ENCODE data around the gene ALDOC.

The ALDOC gene

GRCh38 chr17:28576758-28577465 lies at the start of gene ALDOC:
TSS of gene ALDOC (minus strand) at chr17:28576895. CDS start at chr17:28575532, 1,363 bp downstream.
- peak within 1 kb of the TSS; percentile 25; the same call in 1 of the 2 replicates for H2AFZ ChIP-seq (ENCODE audit: low read length)
- peaks cover 6% of the 10 kb centered on the region for H3K4me1 ChIP-seq (ENCODE audit: low read length)
- H3K79me2 ChIP-seq (ENCODE audit: low read length), result no peaks in the 10 kb centered on the region
- H3F3A ChIP-seq (ENCODE audit: insufficient read depth, low read length), result 0 out of 2 replicates have a peak, but pooled peaks cover 14% of the 10 kb centered on the region
- DNase-seq, result peak; percentile 94
- no peaks in the 10 kb centered on the region for H3K9me2 ChIP-seq (replicated peaks; ENCODE audit: insufficient read depth, low read length)
- H3K9ac ChIP-seq (ENCODE audit: low read length), result no peak within 1 kb of the TSS
- H3K36me3 ChIP-seq (replicated peaks; ENCODE audit: insufficient read depth, low read length), result no peaks in the 10 kb centered on the region
- no peaks in the 10 kb centered on the region for H3K9me3 ChIP-seq (replicated peaks; ENCODE audit: insufficient read depth, low read length)
- TF ChIP-seq EZH2 (optimal IDR thresholded peaks at IDR 0.05; ENCODE audit: low read depth, low read length), result no peak
- no peak for TF ChIP-seq CTCF (IDR thresholded peaks at IDR 0.05; ENCODE audit: low read length)
- no peak for TF ChIP-seq EZH2phosphoT487 (IDR thresholded peaks at IDR 0.05; ENCODE audit: low read length)
- peak within 1 kb of the TSS; percentile 28; the same call in 1 of the 2 replicates for H3K27ac ChIP-seq (ENCODE audit: low read length)
- H3K27me3 ChIP-seq (replicated peaks; ENCODE audit: insufficient read depth, low read length), result no peaks in the 10 kb centered on the region
- H3K4me3 ChIP-seq (ENCODE audit: low read length), result no peak within 1 kb of the TSS
- H3K4me2 ChIP-seq (ENCODE audit: low read depth, low read length), result no peak within 1 kb of the TSS
- H4K20me1 ChIP-seq (ENCODE audit: insufficient read depth, low read length), result no peaks in the 10 kb centered on the region

GRCh38 chr17:28624148-28624547 lies 47.5 kb upstream of the ALDOC start:
- peaks cover 33% of the 10 kb centered on the region for H3K36me3 ChIP-seq (replicated peaks; ENCODE audit: insufficient read depth, low read length)
- no peak overlapping the region for H3K4me2 ChIP-seq (ENCODE audit: low read depth, low read length)
- H3K9ac ChIP-seq (ENCODE audit: low read length), result no peak overlapping the region

GRCh38 chr17:28623696-28624095 lies 47.0 kb upstream of the ALDOC start:
- no peak overlapping the region for H2AFZ ChIP-seq (ENCODE audit: low read length)
- H3F3A ChIP-seq (ENCODE audit: insufficient read depth, low read length), result no peaks in the 10 kb centered on the region
- no peak overlapping the region for H3K9ac ChIP-seq (ENCODE audit: low read length)
- no peak overlapping the region for H3K27ac ChIP-seq (ENCODE audit: low read length)
- DNase-seq, result no peak
- no peaks in the 10 kb centered on the region for H4K20me1 ChIP-seq (ENCODE audit: insufficient read depth, low read length)
- no peak overlapping the region for H3K4me3 ChIP-seq (ENCODE audit: low read length)
- no peaks in the 10 kb centered on the region; the same call in 1 of the 2 replicates for H3K79me2 ChIP-seq (ENCODE audit: low read length)
- no peaks in the 10 kb centered on the region for H3K9me3 ChIP-seq (replicated peaks; ENCODE audit: insufficient read depth, low read length)
- no peaks in the 10 kb centered on the region for H3K27me3 ChIP-seq (replicated peaks; ENCODE audit: insufficient read depth, low read length)
- H3K9me2 ChIP-seq (replicated peaks; ENCODE audit: insufficient read depth, low read length), result no peaks in the 10 kb centered on the region
- no peaks in the 10 kb centered on the region for H3K4me1 ChIP-seq (ENCODE audit: low read length)
- TF ChIP-seq EZH2phosphoT487 (IDR thresholded peaks at IDR 0.05; ENCODE audit: low read length) (no peak), CTCF (IDR thresholded peaks at IDR 0.05; ENCODE audit: low read length) (no peak), EZH2 (optimal IDR thresholded peaks at IDR 0.05; ENCODE audit: low read depth, low read length) (no peak)
- no peak overlapping the region for H3K4me2 ChIP-seq (ENCODE audit: low read depth, low read length)
- peaks cover 34% of the 10 kb centered on the region for H3K36me3 ChIP-seq (replicated peaks; ENCODE audit: insufficient read depth, low read length)

More at GRCh38 chr17:28624148-28624547, 47.5 kb upstream of the ALDOC start:
- Histone ChIP-seq H4K20me1 (ENCODE audit: insufficient read depth, low read length) (no peaks in the 10 kb centered on the region), H3K79me2 (ENCODE audit: low read length) (no peaks in the 10 kb centered on the region; the same call in 1 of the 2 replicates), H3K27ac (ENCODE audit: low read length) (no peak overlapping the region), H3K4me1 (ENCODE audit: low read length) (no peaks in the 10 kb centered on the region), H3K9me2 (replicated peaks; ENCODE audit: insufficient read depth, low read length) (no peaks in the 10 kb centered on the region), H2AFZ (ENCODE audit: low read length) (no peak overlapping the region), H3K9me3 (replicated peaks; ENCODE audit: insufficient read depth, low read length) (no peaks in the 10 kb centered on the region), H3K4me3 (ENCODE audit: low read length) (no peak overlapping the region), H3K27me3 (replicated peaks; ENCODE audit: insufficient read depth, low read length) (no peaks in the 10 kb centered on the region), H3F3A (ENCODE audit: insufficient read depth, low read length) (no peaks in the 10 kb centered on the region)
- no peak for DNase-seq
- no peak for TF ChIP-seq EZH2phosphoT487 (IDR thresholded peaks at IDR 0.05; ENCODE audit: low read length)
- no peak for TF ChIP-seq CTCF (IDR thresholded peaks at IDR 0.05; ENCODE audit: low read length)
- TF ChIP-seq EZH2 (optimal IDR thresholded peaks at IDR 0.05; ENCODE audit: low read depth, low read length), result no peak
